GM19455 (cell line): ENCODE data around the gene EEA1.

Experiments
- ATAC-seq: cut with Tn5 transposase; IDR thresholded peaks from one replicate; pipeline ENCODE4 v1.9.1; 2021; ENCODE audit not compliant: unreplicated experiment

Gene EEA1

GRCh38 chr12:92938638-92939037, 9.5 kb upstream of the EEA1 start:
- ATAC-seq, result no peak

GRCh38 chr12:92938018-92938417, 8.9 kb upstream of the EEA1 start:
- ATAC-seq, result no peak

GRCh38 chr12:92933606-92934005, 4.5 kb upstream of the EEA1 start:
- ATAC-seq, result no peak

- ATAC-seq, result no peak
Observed at GRCh38 chr12:92930421-92930820, 1.3 kb upstream of the EEA1 start.

- no peak for ATAC-seq
Observed at GRCh38 chr12:92929983-92930382, 888 bp upstream of the EEA1 start.

- ATAC-seq, result peak; percentile 14
Observed at GRCh38 chr12:92928421-92928961, 604 bp downstream of the EEA1 start.

GRCh38 chr12:92927436-92928281, 1.4 kb downstream of the EEA1 start:
- ATAC-seq, result no peak

- no peak for ATAC-seq
Observed at GRCh38 chr12:92927055-92927435, 2.0 kb downstream of the EEA1 start.

- ATAC-seq, result no peak
Observed at GRCh38 chr12:92926549-92926948, 2.5 kb downstream of the EEA1 start.

GRCh38 chr12:92921877-92922276, 7.2 kb downstream of the EEA1 start:
- peak; percentile 87 for ATAC-seq

GRCh38 chr12:92915365-92915764, 13.7 kb downstream of the EEA1 start:
- ATAC-seq, result no peak

GRCh38 chr12:92914170-92914569, 14.9 kb downstream of the EEA1 start:
- no peak for ATAC-seq

GRCh38 chr12:92912672-92913071, 16.4 kb downstream of the EEA1 start:
- no peak for ATAC-seq

GRCh38 chr12:92912052-92912451, 17.0 kb downstream of the EEA1 start:
- ATAC-seq, result no peak

GRCh38 chr12:92911339-92911738, 17.8 kb downstream of the EEA1 start:
- ATAC-seq, result no peak

- ATAC-seq, result no peak
Observed at GRCh38 chr12:92908108-92908507, 21.0 kb downstream of the EEA1 start.

GRCh38 chr12:92905811-92906554, 23.1 kb downstream of the EEA1 start:
- ATAC-seq, result no peak

- no peak for ATAC-seq
Observed at GRCh38 chr12:92905258-92905810, 23.8 kb downstream of the EEA1 start.

- ATAC-seq, result no peak
Observed at GRCh38 chr12:92900941-92901340, 28.2 kb downstream of the EEA1 start.

- ATAC-seq, result no peak
Observed at GRCh38 chr12:92899386-92900001, 29.6 kb downstream of the EEA1 start.

- no peak for ATAC-seq
Observed at GRCh38 chr12:92898755-92899154, 30.3 kb downstream of the EEA1 start.
